Measurements from ENCODE around the gene ZNF629. TPM values are rescaled to one million over a fixed set of nuclear protein-coding genes. Genes with fewer than 3 reads are reported as not detected.
"Not testable (repeated sequence)": the region's sequence is repeated elsewhere in the genome, so short reads cannot be mapped to it uniquely, and the experiment has no call there.

Gene ZNF629
- total RNA-seq: 10 to 100 TPM; 21.2 to 22.9 TPM

- peak within 1 kb of the TSS; percentile 92 to 95 for H3K27ac ChIP-seq
- TF ChIP-seq, protein P1, sequence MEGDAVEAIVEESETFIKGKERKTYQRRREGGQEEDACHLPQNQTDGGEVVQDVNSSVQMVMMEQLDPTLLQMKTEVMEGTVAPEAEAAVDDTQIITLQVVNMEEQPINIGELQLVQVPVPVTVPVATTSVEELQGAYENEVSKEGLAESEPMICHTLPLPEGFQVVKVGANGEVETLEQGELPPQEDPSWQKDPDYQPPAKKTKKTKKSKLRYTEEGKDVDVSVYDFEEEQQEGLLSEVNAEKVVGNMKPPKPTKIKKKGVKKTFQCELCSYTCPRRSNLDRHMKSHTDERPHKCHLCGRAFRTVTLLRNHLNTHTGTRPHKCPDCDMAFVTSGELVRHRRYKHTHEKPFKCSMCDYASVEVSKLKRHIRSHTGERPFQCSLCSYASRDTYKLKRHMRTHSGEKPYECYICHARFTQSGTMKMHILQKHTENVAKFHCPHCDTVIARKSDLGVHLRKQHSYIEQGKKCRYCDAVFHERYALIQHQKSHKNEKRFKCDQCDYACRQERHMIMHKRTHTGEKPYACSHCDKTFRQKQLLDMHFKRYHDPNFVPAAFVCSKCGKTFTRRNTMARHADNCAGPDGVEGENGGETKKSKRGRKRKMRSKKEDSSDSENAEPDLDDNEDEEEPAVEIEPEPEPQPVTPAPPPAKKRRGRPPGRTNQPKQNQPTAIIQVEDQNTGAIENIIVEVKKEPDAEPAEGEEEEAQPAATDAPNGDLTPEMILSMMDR (IDR thresholded peaks at IDR 0.05): no peak
- peaks cover 19% of the 10 kb centered on the region for H3K36me3 ChIP-seq
- no peaks in the 10 kb centered on the region for H3K27me3 ChIP-seq
- peak within 1 kb of the TSS; percentile 93 to 96 for H3K4me3 ChIP-seq
- DNase-seq (ENCODE audit: low spot score): peak; percentile 69
- no peaks in the 10 kb centered on the region for H3K9me3 ChIP-seq
- peaks cover 0 to 25% of the 10 kb centered on the region in 2 donors for H3K4me1 ChIP-seq
Observed at GRCh38 chr16:30786936-30787612, at the start of gene ZNF629. ZNF629 (minus strand) TSS chr16:30787205; CDS start chr16:30784482, 2,723 bp downstream.

DNA sequence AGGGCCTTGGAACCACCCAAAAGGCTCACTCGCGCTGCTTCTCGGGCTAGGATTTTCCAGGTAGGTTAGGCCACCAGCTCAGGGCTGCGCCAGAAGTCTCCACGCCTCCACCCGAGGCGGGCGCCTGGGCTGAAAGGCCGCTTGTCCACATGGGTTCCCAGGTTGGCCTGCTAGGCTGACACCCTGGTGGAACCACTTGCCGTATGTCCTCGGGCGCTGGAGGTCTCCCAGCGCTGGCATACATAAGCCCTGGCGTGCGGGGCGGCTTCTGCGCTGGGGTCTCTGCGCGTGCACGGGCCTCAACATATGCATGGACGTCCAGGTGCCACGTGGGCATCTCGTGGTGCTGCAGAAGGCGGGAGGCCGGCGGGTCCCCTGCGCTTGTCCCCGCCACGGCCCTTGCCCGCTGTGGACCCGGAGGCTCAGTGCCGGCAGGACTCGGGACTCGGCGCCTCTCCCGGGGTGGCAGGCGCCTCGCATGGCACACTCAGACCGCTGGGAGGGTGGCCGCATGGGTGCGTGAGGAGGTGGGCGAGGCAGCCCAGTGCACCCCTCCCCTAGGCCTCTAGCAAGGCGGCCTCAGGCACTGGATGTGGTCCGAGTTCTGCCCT is 47.2 kb upstream of the ZNF629 start:
- H3K27me3 ChIP-seq: no peaks in the 10 kb centered on the region
- no peak overlapping the region for H3K4me3 ChIP-seq
- peaks cover 0 to 4% of the 10 kb centered on the region in 2 donors for H3K4me1 ChIP-seq
- TF ChIP-seq, protein P1 (IDR thresholded peaks at IDR 0.05): no peak
- H3K36me3 ChIP-seq: no peaks in the 10 kb centered on the region
- H3K27ac ChIP-seq: no peak overlapping the region
- DNase-seq (ENCODE audit: low spot score): no peak
- no peaks in the 10 kb centered on the region for H3K9me3 ChIP-seq

GRCh38 chr16:30830072-30830417 is 43.0 kb upstream of the ZNF629 start:
- TF ChIP-seq, protein P1 (IDR thresholded peaks at IDR 0.05): no peak

GRCh38 chr16:30829130-30830071 is 42.4 kb upstream of the ZNF629 start:
- Histone ChIP-seq H3K9me3 (no peaks in the 10 kb centered on the region), H3K4me1 (peaks cover 0 to 8% of the 10 kb centered on the region in 2 donors), H3K27me3 (no peaks in the 10 kb centered on the region), H3K27ac (no peak overlapping the region), H3K36me3 (no peaks in the 10 kb centered on the region), H3K4me3 (no peak overlapping the region)
- DNase-seq (ENCODE audit: low spot score): no peak
- TF ChIP-seq, protein P1 (IDR thresholded peaks at IDR 0.05): no peak

More at GRCh38 chr16:30830072-30830417, 43.0 kb upstream of the ZNF629 start:
- H3K4me1 ChIP-seq: peaks cover 0 to 8% of the 10 kb centered on the region in 2 donors
- H3K27ac ChIP-seq: no peak overlapping the region
- DNase-seq (ENCODE audit: low spot score): no peak
- no peaks in the 10 kb centered on the region for H3K27me3 ChIP-seq
- H3K9me3 ChIP-seq: no peaks in the 10 kb centered on the region
- H3K4me3 ChIP-seq: no peak overlapping the region
- no peaks in the 10 kb centered on the region for H3K36me3 ChIP-seq

DNA sequence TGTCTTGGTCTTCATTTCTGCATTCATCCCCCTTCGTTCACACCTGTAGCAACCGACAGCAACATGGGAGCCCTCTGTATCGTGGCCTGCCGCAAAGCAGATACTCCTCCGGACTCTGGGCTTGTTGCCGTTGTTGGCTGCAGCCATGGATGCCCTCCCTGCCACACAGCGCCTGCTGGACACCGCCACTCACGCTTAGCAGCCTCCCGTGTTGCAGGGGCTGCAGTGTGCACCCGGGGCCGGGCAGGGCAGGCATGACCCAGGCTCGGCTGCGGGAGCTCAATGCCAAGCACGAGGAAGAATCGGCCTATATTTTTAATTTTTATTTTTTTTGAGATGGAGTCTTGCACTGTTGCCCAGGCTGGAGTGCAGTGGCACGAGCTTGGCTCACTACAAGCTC is 34.9 kb upstream of the ZNF629 start:
- Histone ChIP-seq H3K27me3 (no peaks in the 10 kb centered on the region), H3K36me3 (no peaks in the 10 kb centered on the region), H3K4me1 (no peaks in the 10 kb centered on the region), H3K27ac (no peak overlapping the region), H3K9me3 (no peaks in the 10 kb centered on the region), H3K4me3 (no peak overlapping the region)
- TF ChIP-seq, protein P1 (IDR thresholded peaks at IDR 0.05): no peak
- no peak for DNase-seq (ENCODE audit: low spot score)

DNA sequence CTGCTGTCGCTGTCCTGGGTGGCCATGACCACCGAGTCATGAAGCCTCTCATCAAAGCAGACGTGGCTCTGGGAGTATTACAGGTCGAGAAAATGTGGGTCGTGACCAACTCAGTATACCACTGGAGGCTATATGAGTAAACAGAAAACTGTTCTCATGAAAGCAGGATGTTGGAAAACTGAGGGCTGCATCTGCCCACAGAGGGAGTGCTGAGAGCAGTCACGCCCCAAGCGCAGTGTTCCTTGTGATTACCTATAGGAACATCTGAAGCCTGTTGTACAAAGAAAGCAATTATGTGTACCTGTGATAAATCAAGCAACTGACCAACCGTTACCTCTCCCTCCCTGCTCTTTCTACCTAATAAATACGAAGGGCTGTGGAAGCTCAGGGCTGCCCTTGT is 34.4 kb upstream of the ZNF629 start:
- not testable (repeated sequence) for H3K4me1 ChIP-seq; H3K4me3 ChIP-seq; H3K36me3 ChIP-seq; H3K9me3 ChIP-seq; DNase-seq (ENCODE audit: low spot score); H3K27me3 ChIP-seq; H3K27ac ChIP-seq

Data from right atrium auricular region (tissue), 2 donors.